DLD1 (cell line): ENCODE results near the gene STMN1.

Experiments used
- in situ Hi-C: cut with HindIII; loops from 2 replicates; pipeline ENCODE4 v1.10.0; 2017; ENCODE audit warnings: low sequenced_read_pairs

Gene STMN1

DNA sequence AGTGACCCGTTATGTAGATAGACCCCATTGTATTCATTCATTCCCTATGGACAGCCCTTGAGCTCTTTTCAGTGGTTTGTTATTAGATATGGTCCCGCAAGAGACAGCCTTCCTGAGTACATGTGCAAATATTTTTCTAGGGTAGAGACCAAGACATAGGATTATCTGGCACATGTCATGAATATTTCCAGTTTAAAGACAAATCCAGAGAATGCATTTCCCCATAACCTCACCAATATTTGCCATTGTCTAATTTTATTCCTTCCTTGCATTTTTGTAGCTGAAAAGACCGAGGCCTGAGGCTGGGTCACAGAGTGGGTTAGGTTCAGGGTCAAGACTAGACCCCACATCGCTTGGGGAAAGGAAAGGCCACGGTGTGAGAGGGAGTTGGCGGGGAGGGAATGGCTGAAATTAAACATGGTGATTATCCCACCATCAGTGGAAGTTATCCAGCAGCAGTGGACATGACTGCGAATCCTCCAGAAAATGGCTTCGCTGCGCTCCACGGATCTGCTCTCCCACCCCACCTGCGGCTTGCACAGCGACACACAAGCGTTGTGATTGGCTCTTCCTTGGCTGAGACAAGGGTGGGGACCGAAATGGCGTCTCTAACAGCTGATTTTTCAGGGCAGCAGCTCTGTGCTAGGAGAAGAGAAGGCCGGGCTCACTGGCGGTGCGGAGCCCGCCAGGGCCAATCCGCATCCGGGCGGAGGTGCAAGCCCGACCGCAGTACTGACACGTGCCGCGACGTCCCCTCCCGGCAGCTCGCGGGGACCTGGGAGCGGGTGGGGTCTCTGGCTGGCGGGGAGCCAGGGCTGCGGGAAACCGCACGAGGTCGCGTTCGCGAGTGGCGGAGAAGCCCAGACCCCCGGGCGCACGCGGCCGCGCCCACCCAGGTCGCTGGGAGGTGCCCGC is 16.1 kb upstream of the STMN1 start:
- in situ Hi-C loops, result no loop called here

DNA sequence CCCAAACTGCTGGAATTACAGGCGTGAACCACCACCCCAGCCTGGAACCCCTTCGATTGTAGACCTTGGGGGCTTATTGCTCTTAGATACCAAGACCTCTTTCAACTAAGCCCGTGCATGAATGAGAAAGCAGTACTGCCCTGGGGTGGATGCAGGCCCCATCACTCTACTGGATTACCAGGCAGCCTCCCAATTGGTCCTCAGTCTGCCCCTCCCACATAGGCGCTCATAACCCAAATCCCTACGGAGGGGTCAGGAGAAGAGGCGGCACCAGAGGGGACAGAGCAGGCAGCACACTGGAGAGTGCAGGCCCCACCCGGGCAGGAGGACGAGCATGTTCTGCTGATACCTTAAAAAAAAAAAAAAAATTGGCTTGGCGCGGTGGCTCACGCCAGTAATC is 12.4 kb upstream of the STMN1 start:
- in situ Hi-C loops, result no loop called here

DNA sequence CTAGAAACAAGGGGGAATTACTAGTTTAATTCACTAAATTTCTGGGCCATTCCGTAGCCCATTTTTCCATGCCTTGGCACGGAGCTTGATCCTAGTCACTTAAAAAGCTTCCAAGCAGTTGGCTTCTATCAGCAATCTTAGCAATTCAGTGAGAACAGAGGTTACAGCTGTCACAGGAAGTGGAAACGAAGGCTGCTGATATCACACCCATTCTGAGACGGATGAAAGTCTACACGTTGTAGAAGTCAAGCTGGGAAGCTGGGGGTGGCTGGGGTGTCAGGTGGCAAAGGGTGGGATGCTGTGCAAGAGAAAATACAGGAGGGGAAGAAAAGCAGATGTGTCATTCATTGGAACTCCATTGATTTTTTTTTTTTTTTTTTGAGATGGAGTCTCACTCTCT is 11.8 kb upstream of the STMN1 start:
- in situ Hi-C loops, result no loop called here

DNA sequence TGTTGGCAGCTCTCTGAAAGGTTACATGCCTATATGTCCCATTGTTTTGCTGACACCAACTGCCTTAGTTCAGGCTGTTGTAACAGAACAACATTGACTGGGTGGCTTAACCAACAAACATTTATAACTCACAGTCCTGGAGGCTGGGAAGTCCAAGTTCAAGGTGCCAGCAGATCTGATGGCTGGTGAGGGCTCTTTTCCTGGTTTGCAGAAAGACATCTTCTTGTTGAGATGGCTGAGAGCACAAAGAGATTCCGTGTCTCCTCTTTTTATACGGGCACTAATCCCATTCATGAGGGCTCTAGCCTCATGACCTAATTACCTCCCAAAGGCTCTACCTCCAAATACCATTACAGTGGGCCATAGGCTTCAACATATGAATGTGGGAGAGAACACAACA is 10.2 kb upstream of the STMN1 start:
- in situ Hi-C loops, result no loop called here

DNA sequence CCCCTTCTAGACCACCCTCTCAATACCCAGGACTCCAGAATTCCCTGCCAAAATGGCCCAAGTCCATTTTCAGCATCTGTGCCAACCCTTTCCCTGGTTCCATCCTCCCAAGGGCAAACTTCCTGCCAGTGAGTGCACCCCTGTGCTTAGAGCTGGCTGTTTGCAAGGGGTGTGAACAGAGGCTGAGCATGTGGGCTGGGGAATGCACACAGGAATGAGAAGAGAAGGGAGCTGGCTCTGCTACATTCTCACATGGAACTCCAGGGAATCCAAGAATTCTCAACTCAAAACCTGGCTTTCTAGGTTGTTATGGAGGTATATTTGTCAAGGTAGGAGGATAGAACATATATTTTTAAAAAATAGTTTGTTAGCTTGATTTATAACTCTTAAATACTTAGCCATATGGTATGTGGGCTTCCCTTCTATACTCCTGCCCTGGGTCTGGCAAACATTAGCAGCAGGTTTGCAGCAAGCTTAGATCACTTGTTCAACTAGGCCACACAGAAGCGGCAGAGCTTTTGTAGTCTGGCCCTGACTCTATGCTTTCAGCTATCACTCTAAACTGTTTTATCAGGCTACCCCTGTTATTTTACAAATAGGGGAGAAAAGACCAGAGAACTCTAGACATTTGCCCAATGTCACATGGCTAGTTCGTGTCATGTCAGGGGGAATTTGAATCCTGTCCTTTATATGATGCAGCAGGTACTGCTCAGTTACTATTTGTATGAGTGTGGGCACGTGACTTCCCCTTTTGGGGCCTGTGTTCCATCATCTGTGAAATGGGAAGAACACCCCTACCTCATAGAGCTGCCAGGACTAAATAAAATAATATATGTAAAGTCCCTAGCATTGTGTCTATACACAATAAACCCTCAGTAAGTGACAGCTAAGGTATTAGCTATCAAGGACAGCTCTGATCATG is 8.1 kb upstream of the STMN1 start:
- in situ Hi-C loops, result no loop called here

DNA sequence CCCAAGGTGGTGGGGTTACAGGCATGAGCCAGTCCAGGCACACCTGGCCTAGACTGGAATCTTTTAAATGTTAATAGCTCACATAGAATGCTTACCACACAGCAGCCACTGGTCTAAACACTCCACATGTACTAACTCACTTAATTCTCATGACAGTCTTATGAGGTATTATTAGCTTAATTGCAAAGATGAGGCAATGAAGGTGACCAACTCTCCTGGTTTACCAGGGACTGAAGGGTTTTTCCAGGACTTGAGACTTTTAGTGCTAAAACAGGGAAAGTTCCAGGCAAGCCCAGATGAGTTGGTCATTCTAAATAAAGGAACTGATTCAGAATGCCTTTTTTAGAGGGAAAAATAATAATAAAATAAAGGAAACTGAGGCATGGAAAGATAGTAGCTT is 7.0 kb upstream of the STMN1 start:
- in situ Hi-C loops, result no loop called here

DNA sequence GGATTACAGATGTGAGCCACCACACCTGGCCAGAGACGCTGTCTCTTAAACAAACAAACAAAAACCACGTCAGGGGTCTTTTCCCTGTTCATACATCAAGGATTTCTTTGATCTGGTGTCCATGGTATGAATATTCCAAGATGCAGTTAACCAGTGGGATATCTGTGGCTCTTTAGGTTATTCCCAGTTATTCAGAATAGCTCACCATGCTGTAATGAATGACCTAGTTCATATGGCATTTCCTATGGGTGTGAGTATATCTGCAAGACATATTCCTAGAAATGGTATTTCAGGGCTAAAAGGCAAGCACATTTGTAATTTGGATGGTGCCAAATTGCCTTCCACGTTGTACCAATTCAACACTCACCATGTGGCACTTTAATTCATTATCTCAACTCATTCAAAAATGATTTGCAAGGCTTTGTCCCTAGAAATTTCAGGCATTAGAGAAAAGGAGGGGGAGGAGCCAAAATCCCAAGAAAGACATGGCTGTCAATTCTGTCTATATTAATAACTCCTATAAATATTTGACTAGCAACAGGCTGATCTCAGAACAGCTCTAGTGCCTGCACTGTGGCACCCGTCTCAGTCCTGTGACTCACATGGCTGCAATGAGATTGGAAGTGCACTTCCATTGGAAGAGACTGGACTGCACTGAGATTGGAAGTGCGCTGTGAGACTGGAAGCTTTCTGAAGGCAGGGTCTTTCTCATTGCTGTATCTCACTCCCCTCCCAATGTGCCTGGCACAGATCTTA is 6.0 kb upstream of the STMN1 start:
- in situ Hi-C loops, result no loop called here

DNA sequence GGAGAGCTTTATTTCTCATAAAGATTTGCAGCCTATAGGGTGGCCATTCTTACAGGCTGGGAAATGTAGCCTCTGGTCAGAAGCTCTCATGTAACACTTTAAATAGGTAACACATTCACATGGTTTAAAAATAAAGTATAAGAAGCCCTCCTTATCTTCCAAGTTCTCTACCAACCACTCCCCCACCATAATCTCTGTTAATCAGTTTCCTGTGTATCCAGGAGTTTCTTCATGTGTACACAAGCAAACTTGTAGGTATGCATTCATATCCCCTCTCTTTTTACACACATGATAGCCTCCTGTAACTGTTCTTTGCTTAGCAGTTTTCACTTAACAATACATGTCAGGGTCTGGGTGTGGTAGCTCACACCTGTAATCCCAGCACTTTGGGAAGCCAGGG is 4.9 kb upstream of the STMN1 start:
- in situ Hi-C loops, result no loop called here

DNA sequence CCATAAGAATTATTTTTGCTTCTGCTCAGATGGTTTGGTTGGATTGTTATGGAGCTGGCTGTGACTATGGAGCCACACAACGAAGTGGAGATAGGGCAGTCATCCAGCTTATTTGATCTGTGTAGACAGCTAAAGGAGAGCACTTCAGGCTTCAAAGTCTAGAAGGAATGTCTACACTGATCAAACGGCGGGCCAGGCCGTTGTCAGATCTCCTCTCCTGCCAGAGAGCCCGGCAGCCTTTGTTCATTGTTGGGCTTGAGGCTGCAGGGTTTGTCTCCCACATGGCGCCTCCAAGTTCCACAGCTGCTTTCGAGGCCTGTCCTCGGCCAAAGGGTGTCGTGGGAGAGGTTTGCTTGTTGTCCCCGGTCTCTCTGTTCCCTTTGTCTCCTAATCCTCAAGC is 2.8 kb upstream of the STMN1 start:
- in situ Hi-C loops, result no loop called here

DNA sequence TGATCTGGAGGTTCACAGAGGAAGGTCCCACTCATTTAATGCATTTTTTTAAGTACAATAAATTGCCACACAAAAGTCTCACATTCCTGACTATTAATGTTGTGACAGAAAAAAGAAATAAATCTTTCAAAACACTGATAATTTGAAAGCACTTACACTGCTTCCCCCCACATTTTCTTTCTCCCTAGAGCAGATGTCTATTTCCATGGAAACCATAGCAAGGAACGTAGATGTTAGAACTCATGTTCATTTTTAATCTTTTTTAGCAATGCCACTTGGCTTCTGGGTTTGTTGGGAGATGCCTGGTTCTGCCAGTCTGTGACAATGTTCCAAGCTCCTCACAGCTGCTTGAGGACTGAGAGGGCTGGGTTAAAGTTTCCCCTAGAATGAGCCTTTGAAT is 1.9 kb upstream of the STMN1 start:
- in situ Hi-C loops, result no loop called here

DNA sequence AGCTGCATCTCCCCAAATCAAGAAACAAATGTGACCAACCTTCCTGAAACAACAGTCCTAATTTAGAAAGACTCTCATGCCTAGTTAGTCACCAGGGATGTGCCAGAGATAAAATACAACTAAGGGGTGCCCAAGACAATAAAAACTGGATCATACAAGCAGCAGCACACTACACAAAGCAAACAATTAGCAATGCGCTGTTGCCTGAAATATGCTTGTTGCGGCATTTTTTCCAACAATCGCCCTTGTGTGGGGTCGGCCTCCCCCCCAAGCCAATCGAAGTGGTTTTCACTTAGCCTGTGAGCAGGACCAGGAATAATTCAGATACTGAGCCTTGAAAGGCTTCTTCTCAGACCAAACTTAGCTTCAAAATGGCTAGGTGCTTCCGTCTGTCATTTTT is 1.4 kb upstream of the STMN1 start:
- in situ Hi-C loops, result no loop called here

DNA sequence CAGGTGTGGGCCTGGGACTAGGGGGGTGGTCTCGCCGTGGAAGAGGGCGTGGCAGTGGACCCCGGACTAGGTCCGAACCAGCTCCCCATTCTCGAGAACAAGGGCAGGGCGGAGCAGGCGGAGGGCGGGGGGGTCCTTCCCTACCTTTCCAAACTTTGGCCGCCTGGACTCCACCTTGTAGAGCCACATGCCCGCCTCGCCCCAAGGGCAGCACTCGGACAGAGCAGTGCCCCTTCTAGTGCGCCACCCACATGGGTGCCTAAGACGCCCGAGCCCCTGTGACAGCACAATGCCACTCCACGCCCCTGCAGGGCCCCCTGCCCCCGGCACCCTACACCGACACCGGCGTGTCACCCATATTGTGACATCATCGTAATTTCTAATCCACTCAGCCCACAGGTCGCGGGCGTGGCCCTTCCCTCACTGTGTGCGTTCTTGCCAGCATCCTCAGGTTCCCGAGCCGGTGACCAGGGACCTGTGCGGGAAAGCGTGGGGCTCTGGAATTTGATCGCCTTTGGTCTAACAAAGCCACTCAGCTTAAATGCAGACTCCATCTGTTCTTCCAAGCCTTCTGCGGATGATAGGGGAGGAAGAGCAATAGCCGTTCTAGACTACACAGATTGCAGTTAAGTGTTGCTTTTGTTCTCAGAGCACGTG is 553 bp upstream of the STMN1 start:
- in situ Hi-C loops, result no loop called here

DNA sequence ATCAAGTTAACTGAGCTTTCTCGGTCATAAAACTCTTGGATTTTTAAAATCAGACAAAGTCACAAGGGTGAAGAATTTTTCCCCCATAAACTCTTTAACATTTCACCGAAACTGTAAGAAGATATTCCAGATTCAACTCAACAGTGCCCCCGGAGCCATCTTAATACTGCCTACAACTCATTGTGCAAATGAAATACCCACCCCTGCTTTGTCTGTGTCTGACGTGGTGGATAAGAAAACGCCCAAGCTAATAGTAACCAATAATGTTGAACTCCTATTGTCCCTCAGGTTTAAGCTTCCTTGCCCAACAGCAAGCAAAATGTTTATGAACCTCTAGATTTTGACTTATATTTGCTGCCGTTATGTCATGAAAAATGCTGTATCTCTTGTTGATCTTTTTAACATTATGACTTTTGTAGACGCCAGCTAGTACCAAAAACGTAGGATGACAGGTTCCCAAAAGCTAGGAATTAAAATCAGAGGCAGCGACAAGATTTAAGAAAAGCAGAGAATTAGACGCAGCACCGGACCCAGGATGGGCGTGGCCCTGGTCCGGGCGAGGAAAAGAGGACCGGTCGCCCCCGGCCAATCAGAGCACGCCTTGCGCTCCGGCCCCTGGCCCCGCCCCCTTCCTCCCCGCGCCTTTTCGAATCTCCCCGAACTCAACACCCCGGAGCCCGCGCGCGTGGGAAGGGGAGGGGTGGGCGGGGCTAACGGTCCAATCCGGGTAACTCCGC is 1.1 kb downstream of the STMN1 start:
- in situ Hi-C loops, result no loop called here

DNA sequence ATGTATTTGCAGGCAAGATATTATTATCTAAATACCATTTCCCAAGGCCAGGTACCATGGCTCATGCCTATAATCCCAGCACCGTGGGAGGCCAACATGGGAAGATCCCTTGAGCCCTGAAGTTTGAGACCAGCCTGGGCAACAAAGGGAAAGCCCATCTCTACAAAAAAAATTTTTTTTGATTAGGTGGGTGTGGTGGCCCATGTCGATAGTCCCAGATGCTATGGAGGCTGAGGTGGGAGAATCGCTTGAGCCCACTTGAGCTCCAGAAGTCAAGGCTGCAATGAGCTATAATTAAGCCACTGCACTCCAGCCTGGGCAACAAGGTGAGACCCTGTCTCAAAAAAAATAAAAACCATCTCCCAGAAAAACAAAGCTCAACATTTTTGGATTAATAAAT is 2.2 kb downstream of the STMN1 start:
- in situ Hi-C loops, result no loop called here

DNA sequence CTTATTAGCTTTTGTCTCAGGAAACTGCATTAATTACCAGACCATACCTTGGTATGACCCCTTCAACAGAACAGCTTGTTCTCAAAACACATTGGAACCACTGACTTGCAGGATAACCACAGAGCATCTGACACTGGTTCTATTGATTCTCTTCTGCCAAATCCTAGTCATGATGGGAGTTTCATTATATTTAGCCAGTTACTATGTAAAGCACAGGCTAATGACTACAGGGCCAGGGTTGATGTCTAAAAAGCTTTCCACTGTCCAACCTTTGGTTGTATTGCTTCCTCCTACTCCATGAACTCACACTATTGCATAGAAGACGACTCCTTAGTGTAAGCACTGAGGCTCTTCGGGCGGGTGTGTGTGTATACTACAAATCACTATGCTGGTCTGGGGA is 3.8 kb downstream of the STMN1 start:
- in situ Hi-C loops, result no loop called here

DNA sequence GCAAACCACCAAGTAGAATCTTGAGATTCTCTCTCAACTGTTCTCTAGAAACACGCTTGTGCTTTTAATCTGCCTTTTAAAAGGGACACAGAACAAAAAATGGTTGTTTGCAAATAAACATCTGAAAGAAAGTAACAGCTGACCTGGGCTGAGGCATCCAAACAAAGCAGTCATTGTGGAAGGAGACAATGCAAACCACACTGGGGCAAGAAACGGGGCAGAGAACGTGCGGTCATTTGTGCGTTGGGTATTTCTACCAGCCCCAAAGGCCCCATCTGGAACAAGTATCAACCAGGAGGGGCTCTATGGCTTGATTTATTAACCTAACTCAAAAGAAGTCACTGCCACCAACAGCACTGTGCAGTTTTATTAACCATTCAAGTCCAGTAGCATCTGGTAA is 6.0 kb downstream of the STMN1 start:
- in situ Hi-C loops, result no loop called here

DNA sequence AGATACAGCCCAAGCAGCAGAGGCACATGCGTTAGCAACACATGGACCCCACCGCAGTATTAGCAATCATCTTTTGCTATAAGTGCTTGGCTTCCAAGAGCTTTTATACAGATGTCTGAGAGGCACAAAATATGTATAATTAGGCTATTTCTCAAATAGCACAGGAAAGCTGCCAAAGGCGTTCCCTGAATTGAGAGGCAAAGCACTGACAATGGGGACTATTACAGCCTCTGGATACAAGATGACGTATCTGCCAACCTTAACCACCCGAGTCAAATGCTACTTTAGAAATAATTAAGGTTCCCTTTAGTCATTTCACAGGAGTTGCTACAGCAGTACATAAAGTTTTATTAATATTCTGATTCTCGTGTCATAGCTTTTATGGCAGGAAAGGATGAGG is 6.4 kb downstream of the STMN1 start:
- in situ Hi-C loops, result loop anchor here (5.0 kb wide), 1 partner anchor 98 kb away; the partner anchor contains the start of gene PAFAH2

DNA sequence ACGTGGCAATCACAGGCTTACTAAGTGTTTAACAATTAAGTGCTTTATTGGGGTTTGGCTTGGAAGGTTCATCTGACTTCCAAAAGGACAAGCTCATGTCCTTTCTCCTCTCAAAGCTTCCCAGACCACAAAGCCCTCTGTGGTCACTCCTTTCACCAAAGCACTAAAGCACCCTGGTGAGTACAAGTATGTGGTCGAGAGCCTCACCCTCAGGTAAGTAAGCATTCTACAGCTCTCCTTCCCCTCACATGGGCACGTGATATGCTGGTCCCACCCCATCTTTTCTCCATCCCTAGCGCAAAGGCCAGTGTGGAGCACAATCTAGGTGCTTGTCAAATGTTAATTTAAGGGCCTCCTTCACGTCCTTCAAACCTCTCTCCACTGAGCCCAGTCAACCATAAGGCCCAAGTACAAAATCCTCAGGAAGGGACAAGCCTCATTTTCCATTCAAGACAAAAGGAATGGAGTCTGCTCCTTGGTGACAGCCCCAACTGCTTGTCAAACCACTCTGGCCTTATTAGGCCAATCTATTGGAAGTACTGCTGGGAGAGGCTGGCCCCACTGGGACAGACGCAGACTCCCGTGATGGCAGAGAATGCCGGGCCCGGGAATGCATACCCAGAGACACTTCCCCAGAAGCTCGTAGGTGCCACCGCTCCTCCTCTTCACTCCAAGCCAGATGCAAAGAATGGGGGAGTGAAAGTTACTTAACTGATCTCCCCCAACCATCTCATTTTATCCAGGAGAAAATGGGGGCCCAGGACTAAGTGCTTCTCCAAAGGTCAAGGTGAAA is 7.8 kb downstream of the STMN1 start:
- in situ Hi-C loops, result loop anchor here (5.0 kb wide), 1 partner anchor 99 kb away; the partner anchor contains the start of gene PAFAH2

DNA sequence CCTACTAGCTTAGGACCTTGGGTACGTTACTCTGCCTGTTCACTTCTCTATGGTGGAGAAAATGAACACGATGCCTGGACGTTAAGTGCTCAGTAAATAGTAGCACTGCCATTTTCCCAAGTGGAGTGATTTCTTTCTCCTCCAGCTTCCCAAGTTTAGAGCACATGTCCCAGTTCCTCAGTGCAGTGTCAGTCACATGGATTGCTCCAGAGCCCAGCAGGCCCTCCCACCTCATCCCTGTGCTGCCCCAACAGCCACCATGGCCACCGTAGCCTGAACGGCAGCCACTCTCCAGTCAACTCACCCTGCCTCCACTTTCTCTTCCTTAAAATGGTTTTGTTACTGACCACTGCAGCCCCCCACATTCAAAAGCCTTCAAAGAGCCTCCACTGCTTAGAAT is 8.5 kb downstream of the STMN1 start:
- in situ Hi-C loops, result loop anchor here (5.0 kb wide), 1 partner anchor 100 kb away; the partner anchor contains the start of gene PAFAH2
